Suppressor macrophage treated with lipopolysaccharide for 1 hour (primary cell): Measurements from ENCODE around the gene WNT6.

ENCODE experiments used
- DNase-seq, 3 donors: peaks; one replicate each; pipeline ENCODE4 v3.0.0-alpha.2; 2020 to 2022

Gene WNT6

GRCh38 chr2:218859556-218859987, at the start of gene WNT6:
Gene WNT6 (plus strand): TSS chr2:218859805. CDS start chr2:218860038, 233 bp downstream.
- peak in 1 of 3 donors; percentile 53 for DNase-seq

- DNase-seq: peak in 1 of 3 donors; percentile 56
Observed at GRCh38 chr2:218810256-218810655, 49.3 kb upstream of the WNT6 start.

- DNase-seq: peak; percentile 92 to 95 (median 93)
Observed at GRCh38 chr2:218811382-218811781, 48.2 kb upstream of the WNT6 start.

GRCh38 chr2:218812096-218812815, 47.3 kb upstream of the WNT6 start:
- DNase-seq: no peak

GRCh38 chr2:218812861-218813260, 46.7 kb upstream of the WNT6 start:
- no peak for DNase-seq

GRCh38 chr2:218813771-218814460, 45.7 kb upstream of the WNT6 start:
- DNase-seq: no peak

- no peak for DNase-seq
Observed at GRCh38 chr2:218814540-218815243, 44.9 kb upstream of the WNT6 start.

- no peak for DNase-seq
Observed at GRCh38 chr2:218815244-218815637, 44.4 kb upstream of the WNT6 start.

GRCh38 chr2:218815649-218816048, 44.0 kb upstream of the WNT6 start:
- no peak for DNase-seq

- no peak for DNase-seq
Observed at GRCh38 chr2:218816561-218817011, 43.0 kb upstream of the WNT6 start.

- DNase-seq: peak; percentile 66 to 92 (median 86)
Observed at GRCh38 chr2:218819093-218819492, 40.5 kb upstream of the WNT6 start.

- no peak for DNase-seq
Observed at GRCh38 chr2:218820746-218821369, 38.7 kb upstream of the WNT6 start.

GRCh38 chr2:218821605-218822211, 37.9 kb upstream of the WNT6 start:
- DNase-seq: no peak

GRCh38 chr2:218822622-218823021, 37.0 kb upstream of the WNT6 start:
- DNase-seq: no peak

GRCh38 chr2:218823196-218823855, 36.3 kb upstream of the WNT6 start:
- DNase-seq: peak; percentile 51 to 52 (median 52)

- DNase-seq: peak in 1 of 3 donors; percentile 13
Observed at GRCh38 chr2:218824004-218824403, 35.6 kb upstream of the WNT6 start.

- peak in 1 of 3 donors; percentile 14 for DNase-seq
Observed at GRCh38 chr2:218826791-218827190, 32.8 kb upstream of the WNT6 start.

- DNase-seq: peak in 1 of 3 donors; percentile 2
Observed at GRCh38 chr2:218827701-218828476, 31.7 kb upstream of the WNT6 start.

- DNase-seq: no peak
Observed at GRCh38 chr2:218828477-218828778, 31.2 kb upstream of the WNT6 start.

- DNase-seq: no peak
Observed at GRCh38 chr2:218829868-218830451, 29.6 kb upstream of the WNT6 start.
